ENCODE measurements around the gene RBMS3. TPM values are rescaled to one million over a fixed set of nuclear protein-coding genes. Genes with fewer than 3 reads are reported as not detected.

RBMS3 gene
- total and polyA plus RNA-seq, 2 of the 8 experiments (the other 6 are each of a cell fraction or from before 2014, with no cell fraction given), result 3.7 to 6.9 TPM

GRCh38 chr3:29379097-29379496 is 98.2 kb downstream of the RBMS3 start:
- Histone ChIP-seq H3K27ac (ENCODE audit: low read depth, low read length) (no peak overlapping the region), H2BK12ac (ENCODE audit: low read depth, low read length) (no peak overlapping the region), H4K20me1 (replicated peaks in 1 of 2; ENCODE audit: control insufficient read depth in 1 of 2, insufficient read depth in 2 of 2, low read length in 2 of 2) (no peaks in the 10 kb centered on the region), H4K91ac (replicated peaks; ENCODE audit: insufficient read length, low read length) (no peak overlapping the region), H3K79me2 (ENCODE audit: control insufficient read depth in 1 of 2, insufficient read depth in 2 of 2, low read length in 2 of 2) (no peaks in the 10 kb centered on the region), H2BK20ac (ENCODE audit: low read length) (no peak overlapping the region), H4K8ac (ENCODE audit: extremely low read depth, insufficient read depth, low read length) (no peak overlapping the region), H3K9me3 (ENCODE audit: insufficient read depth in 2 of 2, low read depth in 1 of 2, low read length in 1 of 2) (no peaks in the 10 kb centered on the region; a peak in 1 of 4 replicates), H2BK120ac (replicated peaks; ENCODE audit: low read depth, low read length) (no peak overlapping the region), H3K79me1 (ENCODE audit: low read depth, low read length) (no peaks in the 10 kb centered on the region), H3K9ac (replicated peaks in 1 of 4; ENCODE audit: extremely low read depth in 1 of 4, low read depth in 3 of 4, low read length in 3 of 4) (no peak overlapping the region), H3K18ac (ENCODE audit: extremely low read depth, low read length) (no peak overlapping the region), H3K4me3 (ENCODE audit: extremely low read depth in 1 of 4, insufficient read depth in 2 of 4, low read depth in 3 of 4, low read length in 4 of 4) (no peak overlapping the region), H3K14ac (ENCODE audit: insufficient read length) (no peak overlapping the region), H2AK5ac (ENCODE audit: low read depth, low read length) (no peak overlapping the region), H2BK15ac (ENCODE audit: low read length) (no peak overlapping the region), H4K5ac (ENCODE audit: insufficient read length, low read depth, low read length) (no peak overlapping the region), H3K36me3 (ENCODE audit: control insufficient read depth in 2 of 4, insufficient read depth in 4 of 4, low read length in 3 of 4) (no peaks in the 10 kb centered on the region), H2AFZ (ENCODE audit: low read length) (no peak overlapping the region), H2BK5ac (ENCODE audit: low read depth, low read length) (no peak overlapping the region), H3K56ac (replicated peaks; ENCODE audit: insufficient read length, low read depth, low read length) (no peak overlapping the region), H3K4me2 (ENCODE audit: insufficient read depth in 1 of 2, low read depth in 2 of 2, low read length in 2 of 2) (no peak overlapping the region), H3K4ac (replicated peaks; ENCODE audit: insufficient read length, low read depth, low read length) (no peak overlapping the region), H3K23ac (ENCODE audit: insufficient read length) (no peak overlapping the region), H3K23me2 (ENCODE audit: low read depth, low read length) (no peaks in the 10 kb centered on the region), H3K4me1 (replicated peaks in 1 of 4; ENCODE audit: control insufficient read depth in 3 of 4, insufficient read depth in 4 of 4, low read length in 3 of 4) (no peaks in the 10 kb centered on the region), H3K27me3 (replicated peaks in 1 of 4; ENCODE audit: control insufficient read depth in 3 of 4, extremely low read depth in 1 of 4, insufficient read depth in 3 of 4, low read length in 3 of 4) (no peaks in the 10 kb centered on the region)
- CTCF ChIA-PET (ENCODE audit: partially characterized antibody), result no interaction called here
- FAIRE-seq, result no peak
- POLR2A ChIA-PET (ENCODE audit: partially characterized antibody), result no interaction called here
- DNase-seq (ENCODE audit: low read depth in 1 of 2, low spot score in 2 of 2), result no peak
- TF ChIP-seq CHD7 (IDR thresholded peaks at IDR 0.05; ENCODE audit: insufficient replicate concordance, low read length) (no peak), KDM5A (IDR thresholded peaks at IDR 0.05; ENCODE audit: low read length) (no peak)
